ENCODE results near the gene C12orf54. TPM values are rescaled to one million over a fixed set of nuclear protein-coding genes. Genes with fewer than 3 reads are reported as not detected.

Gene C12orf54
- not detected for total RNA-seq

DNA sequence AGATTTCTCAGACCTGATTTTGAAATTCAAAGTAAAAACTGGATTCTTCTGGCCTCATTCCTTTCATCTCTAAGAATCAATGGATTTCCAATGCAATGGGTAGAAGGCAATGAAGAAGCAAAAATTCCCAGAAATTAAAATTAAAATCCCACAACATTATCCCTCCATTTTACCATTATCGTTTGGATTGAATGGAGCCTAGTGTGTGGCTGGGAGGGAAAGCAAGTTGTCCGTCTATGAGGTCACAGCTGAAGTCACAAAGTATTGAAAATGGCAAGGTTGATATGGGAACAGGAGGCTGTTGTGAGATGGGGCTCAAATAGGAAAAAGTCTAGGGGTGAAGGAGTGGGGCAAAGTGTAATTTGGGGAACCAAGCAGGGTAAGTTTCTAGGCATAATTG lies at the start of gene C12orf54:
Gene C12orf54 (plus strand): TSS at position 301 of the 400 bp plus-strand sequence. CDS start 799 bp downstream, outside the sequence.
- no peak for TF ChIP-seq CTCF (IDR thresholded peaks at IDR 0.05; ENCODE audit: low read depth)

DNA sequence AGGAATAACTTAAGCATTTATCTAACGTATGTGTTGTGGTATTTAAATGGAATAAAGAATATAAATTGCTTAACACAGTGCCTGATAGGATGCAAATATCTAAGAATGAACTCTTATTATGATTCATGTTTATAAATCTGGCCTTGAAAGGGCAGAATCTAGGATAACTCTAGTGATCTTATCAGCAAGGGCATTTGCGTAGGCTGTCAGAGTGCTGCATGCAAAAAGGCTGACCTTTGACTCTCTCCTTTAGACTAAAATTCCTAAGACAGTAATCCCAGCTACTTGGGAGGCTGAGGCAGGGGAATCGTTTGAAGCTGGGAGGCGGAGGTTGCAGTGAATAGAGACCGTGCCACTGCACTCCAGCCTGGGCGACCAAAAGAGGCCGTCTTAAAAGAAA lies 41.2 kb upstream of the C12orf54 start:
- no peak for TF ChIP-seq CTCF (IDR thresholded peaks at IDR 0.05; ENCODE audit: low read depth)

GRCh38 chr12:48442179-48442847 lies 40.0 kb upstream of the C12orf54 start:
- TF ChIP-seq CTCF (IDR thresholded peaks at IDR 0.05; ENCODE audit: low read depth): no peak

DNA sequence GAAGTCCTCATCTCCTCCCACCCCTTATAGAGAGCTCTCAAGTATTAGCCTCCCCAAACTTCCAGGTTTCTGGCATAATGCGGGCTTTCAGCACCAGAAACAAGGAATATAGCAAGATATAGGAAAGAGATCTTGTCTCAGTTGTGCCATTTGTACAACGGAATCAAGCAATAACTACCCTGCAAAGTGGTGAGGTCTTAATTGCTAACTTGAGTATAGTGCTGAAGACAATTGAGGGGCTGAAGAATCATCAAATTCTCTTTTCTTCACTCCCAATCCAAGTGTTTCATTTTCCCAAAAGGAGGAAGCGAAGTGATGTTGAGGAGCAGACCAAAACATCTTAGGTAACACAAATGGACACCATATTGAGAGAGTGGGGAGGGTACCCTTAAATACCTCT lies 36.8 kb upstream of the C12orf54 start:
- no peak for TF ChIP-seq CTCF (IDR thresholded peaks at IDR 0.05; ENCODE audit: low read depth)

DNA sequence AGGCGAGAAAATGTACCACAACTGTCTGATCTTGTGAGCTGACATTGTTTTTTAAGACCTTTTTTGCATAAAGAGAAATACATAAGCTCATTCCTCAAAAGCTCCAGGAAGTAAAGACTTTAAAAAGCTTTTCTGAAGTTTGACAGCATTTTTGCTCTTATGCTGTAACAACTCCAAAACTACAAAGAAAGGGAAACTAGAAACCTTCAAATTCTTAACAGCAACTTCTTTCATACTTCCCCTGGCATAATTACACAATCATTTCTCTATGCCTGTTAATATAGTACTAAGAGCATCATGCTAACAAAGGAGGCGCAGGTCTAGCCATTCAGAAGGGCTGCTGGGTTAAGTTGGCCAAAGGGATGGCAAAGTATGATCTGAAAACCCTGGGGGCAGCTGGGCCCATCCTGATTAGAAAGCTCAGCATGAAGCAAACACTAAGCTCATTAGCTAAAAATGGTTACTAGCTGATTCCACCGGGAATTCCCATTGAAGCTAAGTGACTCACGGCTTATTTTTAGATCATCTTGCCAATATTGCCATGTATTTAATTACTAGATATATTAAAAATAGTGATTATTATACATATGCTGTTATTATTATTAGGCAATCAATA lies 36.0 kb upstream of the C12orf54 start:
- TF ChIP-seq CTCF (IDR thresholded peaks at IDR 0.05; ENCODE audit: low read depth): no peak

- TF ChIP-seq CTCF (IDR thresholded peaks at IDR 0.05; ENCODE audit: low read depth): no peak
Observed at GRCh38 chr12:48447755-48448154, 34.5 kb upstream of the C12orf54 start.

- no peak for TF ChIP-seq CTCF (IDR thresholded peaks at IDR 0.05; ENCODE audit: low read depth)
Observed at GRCh38 chr12:48451372-48451771, 30.9 kb upstream of the C12orf54 start.

All from subcutaneous adipose tissue (tissue), 4 donors.